GM23248 (cell line): ENCODE measurements around the gene SNX3.

ENCODE experiments used
- EZH2 ChIP-seq: fragments of 200-600 bp; sonication (generic); IDR thresholded peaks from 2 replicates; pipeline ENCODE4 v1.6.1; 2018; ENCODE audit warnings: antibody characterized with exemption, mild to moderate bottlenecking; ENCODE audit not compliant: insufficient read depth, poor library complexity, severe bottlenecking
- EZH2phosphoT487 ChIP-seq: fragments of 200-600 bp; sonication (generic); IDR thresholded peaks from 2 replicates; pipeline ENCODE4 v1.6.1; 2018; ENCODE audit warnings: antibody characterized with exemption, moderate library complexity, mild to moderate bottlenecking, low read depth; ENCODE audit not compliant: insufficient read depth

- TF ChIP-seq EZH2phosphoT487: peak; percentile 27; the same call in 1 of the 2 replicates
- peak; percentile 81 for TF ChIP-seq EZH2
Observed at GRCh38 chr6:108163644-108164542, 96.9 kb downstream of the SNX3 start.
